ENCODE measurements around the gene SIRPG.

DNA sequence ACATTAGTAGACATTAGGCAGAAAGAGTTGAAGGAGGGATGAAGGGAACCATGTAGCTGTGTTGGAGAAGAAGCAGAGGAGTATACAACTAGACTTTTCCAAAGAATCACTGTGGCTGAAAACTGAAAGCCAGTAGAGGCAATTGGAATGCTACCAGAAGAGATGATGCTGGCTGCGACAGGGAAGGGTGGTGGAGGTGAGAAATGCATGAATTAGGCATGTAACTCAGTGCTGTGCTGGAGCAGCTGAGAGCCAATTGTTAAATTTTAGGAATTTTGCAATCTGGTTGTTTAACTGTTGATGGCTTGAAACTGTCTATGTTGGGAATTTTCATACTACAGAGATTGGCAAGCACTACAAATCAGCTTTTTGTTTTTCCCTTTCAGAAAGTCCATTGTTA, 35.8 kb upstream of the SIRPG start:
- TF ChIP-seq POLR2AphosphoS5 (IDR thresholded peaks at IDR 0.05) = no peak
- TF ChIP-seq CTCF (IDR thresholded peaks at IDR 0.05) = no peak

Data from prostate gland (tissue), 2 donors.